GM19452 (cell line): ENCODE measurements around the gene SYDE1.

Experiments
- ATAC-seq: cut with Tn5 transposase; IDR thresholded peaks from one replicate; pipeline ENCODE4 v1.9.1; 2021; ENCODE audit not compliant: unreplicated experiment

The SYDE1 gene

DNA sequence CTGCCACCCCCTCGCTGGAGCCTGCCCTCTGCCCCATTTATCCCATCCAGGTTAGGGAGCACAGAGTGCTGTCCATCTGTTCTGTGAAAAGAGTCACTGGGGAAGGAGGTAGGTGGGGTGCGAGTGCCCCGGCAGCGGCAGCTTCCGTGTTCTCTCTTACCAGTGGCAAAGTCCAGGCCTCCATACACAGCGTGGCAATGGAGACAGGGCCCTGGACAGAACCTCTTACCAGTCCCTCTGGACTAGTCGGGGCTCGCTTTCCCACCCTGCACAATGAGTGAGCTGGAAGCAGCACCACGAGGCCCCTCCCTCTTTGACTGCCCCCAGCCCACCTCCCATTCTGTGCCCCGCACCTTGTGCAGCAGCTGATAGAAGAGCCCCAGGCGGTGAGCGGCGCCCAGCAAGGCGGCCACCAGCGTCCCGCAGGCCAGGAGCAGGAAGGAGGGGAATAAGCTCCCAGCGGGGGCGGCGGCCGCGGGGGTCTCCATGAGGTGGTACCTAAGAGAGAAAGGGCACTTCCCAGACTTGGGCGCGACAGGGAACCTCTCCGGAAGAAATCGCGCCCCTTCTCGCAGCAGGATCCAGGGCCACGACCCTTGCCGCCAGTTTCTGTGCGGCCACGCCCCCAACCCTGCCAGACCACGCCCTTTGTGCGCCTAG is 17.5 kb downstream of the SYDE1 start:
- ATAC-seq = peak; percentile 5

- peak; percentile 89 for ATAC-seq
These were observed 18.2 kb downstream of the SYDE1 start for GRCh38 chr19:15125232-15126067.

DNA sequence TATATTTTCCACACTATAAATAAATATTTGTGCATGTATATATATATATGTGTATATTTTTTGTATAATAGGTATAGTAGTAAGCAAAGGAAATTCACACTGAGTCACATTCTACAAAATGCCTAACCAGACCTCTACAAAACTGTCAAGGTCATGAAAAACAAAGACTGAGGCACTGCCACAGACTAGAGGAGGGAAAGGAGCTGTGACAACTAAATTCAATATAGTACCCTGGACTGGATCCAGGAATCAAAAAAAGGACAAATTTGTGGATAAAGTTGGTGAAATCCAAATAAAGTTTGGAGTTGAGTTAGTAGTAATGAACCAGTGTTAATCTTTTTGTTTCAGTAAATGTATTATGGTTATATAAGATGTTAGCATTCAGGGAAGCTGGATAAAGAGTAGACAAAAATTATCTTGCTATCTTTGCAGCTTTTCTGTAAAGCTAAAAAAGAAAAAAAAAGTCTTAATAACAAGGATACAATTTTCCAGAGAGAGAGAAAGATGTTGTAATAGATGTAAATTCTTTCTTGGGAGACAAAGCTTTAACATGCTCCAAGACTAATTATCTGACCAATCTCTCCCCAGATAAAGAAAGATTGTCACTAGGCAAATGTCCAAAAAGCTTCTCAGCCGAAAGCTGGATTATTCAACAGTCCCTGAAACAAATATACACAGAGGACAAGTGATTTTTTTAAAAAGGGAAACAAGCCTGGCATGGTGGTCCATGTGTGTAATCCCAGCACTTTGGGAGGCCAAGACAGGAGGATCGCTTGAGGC is 19.1 kb downstream of the SYDE1 start:
- ATAC-seq = no peak

- no peak for ATAC-seq
These were observed 21.1 kb downstream of the SYDE1 start for GRCh38 chr19:15128162-15128770.

DNA sequence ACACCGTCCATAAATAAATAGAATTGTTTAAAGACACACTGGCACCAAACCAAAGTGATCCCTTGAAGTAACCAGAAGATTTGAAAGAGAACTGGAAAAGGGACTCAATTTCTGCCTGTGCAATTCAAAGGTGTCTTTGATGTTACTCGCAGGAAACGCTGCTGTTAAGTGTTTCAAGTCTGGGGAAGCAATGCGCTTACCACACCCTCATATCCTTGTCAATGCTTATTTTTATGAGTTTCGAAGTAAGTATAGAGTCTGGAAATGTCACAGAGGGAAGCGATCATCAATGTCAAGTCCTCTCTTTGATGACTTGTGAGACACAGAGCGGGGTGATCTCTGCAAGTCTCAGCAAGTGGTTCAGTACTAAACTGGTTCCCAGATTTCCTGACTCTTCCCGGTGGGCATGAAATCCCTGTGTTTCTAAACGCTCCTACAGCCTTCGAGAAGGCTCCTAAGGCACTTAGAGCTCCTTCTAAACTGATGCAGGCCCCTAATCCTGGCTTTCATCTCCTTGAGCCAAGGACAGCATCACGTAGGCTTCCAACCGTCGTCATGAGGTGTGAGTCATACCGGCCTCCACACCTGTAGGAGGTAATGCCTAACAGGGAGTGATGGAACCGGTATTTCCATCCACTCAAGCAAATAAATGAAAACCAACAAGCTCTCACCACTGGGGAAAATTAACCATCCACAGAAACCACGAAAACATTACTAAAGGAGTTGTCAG is 22.8 kb downstream of the SYDE1 start:
- no peak for ATAC-seq

- no peak for ATAC-seq
These were observed 29.2 kb downstream of the SYDE1 start for GRCh38 chr19:15136234-15136954.

- ATAC-seq = no peak
These were observed 30.6 kb downstream of the SYDE1 start for GRCh38 chr19:15137777-15138176.

DNA sequence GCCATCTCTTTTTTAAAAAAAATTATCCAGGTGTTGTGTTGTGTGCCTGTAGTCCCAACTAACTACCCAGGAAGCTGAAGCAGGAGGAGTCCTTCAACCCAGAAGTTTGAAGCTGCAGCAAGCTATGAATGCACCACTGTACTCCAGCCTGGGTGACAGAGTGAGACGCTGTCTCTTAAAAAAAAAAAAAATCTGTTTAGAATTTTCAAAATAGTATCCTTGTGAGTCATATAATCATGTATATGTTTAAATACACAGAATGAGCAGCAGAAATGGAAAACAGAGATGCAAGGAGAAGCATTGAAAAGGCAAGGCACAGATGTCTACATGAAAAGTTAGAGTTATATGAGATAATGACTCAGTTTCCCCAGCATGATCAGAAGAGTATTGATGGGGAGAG is 31.2 kb downstream of the SYDE1 start:
- ATAC-seq = no peak

- ATAC-seq = no peak
These were observed 33.9 kb downstream of the SYDE1 start for GRCh38 chr19:15141143-15141542.

- ATAC-seq = no peak
These were observed 35.1 kb downstream of the SYDE1 start for GRCh38 chr19:15142313-15142712.

- ATAC-seq = no peak
These were observed 36.9 kb downstream of the SYDE1 start for GRCh38 chr19:15144046-15144646.

GRCh38 chr19:15147090-15147489 is 39.9 kb downstream of the SYDE1 start:
- ATAC-seq = no peak

GRCh38 chr19:15149737-15150136 is 42.5 kb downstream of the SYDE1 start:
- ATAC-seq = no peak

DNA sequence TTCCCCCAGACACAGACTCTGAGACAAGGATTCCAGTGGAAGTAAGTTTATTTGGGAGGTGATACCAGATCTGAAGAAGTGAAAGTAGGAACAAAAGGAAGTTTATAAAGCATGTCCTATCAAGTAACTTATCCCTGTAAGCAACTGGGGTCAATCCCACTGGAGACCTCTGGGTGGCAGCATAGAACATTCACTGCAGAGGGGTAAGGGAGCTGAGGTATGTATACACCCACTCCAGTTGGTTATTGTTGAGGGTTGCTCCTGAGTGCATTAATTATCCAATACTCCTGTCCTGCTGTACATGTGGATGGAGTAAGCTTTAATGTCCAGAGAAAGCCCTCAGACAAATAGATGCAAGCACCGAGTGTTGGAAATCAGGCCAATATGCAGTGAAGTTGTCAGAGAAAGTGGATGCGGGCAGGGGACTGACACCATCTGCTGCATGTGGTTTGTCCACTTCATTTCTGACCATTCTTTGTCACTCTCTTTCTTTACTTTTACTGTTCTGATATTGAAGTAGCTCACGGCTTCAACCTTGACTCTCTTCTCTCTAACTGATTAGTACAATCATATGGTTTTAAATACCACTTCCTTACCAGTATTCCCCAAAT is 46.9 kb downstream of the SYDE1 start:
- no peak for ATAC-seq

DNA sequence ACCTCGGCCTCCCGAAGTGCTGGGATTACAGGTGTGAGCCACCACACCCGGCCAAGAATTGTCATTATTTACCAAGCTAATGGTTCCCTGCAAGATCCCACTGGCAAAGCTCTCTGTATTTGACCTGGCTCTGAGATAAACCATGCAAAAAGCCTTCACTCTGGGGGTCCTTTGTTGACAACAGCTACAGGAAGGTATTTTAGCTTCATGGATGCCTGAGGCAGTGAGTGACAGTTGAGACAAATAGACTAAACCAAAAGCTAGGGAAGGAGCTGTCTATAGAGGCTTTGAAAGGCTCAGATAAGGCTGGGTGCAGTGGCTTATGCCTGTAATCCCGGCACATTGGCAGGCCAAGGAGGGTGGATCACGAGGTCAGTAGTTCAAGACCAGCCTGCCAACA is 48.1 kb downstream of the SYDE1 start:
- ATAC-seq = no peak

DNA sequence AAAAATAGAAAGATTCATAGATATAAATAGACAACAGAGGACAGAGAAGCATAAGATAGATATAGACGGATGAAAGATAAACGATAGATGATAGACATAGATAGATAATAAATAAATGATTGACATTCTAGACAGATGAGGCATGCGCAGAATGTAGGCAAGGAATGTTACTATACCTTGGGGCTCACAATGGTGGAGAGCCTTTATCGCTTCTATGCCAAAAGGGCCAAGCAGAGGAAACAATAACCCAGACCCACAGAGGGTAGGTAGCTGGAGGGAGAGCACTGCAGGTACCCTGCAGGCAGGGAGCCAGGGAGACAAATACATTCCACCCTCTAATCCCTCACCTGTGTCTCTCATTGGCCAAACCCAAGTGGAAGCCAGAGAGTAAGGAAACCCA is 49.2 kb downstream of the SYDE1 start:
- ATAC-seq = no peak

DNA sequence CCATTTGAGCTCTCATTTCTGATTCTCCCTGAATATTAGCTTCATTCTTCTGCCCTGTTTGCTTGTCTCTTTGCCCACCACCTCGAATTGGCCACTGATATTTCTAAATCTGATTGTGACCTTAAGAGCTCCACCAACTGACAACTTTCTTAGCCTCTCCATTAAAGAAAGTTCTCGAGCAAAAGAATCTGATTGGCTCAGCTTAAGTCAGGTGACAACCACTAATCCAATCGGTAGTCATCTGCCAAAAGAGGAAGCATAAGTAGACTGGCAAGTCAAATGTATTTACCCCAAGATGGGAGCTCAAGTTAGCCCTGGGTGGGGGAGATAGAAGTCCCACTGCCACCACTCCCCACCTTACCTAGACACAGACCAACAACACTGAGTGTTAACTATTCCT is 52.0 kb downstream of the SYDE1 start:
- ATAC-seq = no peak

GRCh38 chr19:15161028-15161984 is 54.1 kb downstream of the SYDE1 start:
- ATAC-seq = no peak
